DND-41 (cell line): ENCODE data around the gene PSTPIP1.

Experiments
- ATAC-seq: fragments of 200-7000 bp; cut with Tn5 transposase; 3 replicates; pipeline ENCODE4 v1.9.1; 2021; ENCODE audit warnings: low read depth; ENCODE audit not compliant: insufficient read depth
- DNase-seq: peaks from one replicate; pipeline ENCODE4 v3.0.0-alpha.2; 2020
- H2AFZ ChIP-seq: 2 replicates; pipeline ENCODE4 v1.6.0; 2012; ENCODE audit warnings: low read depth, low read length
- H3K27ac ChIP-seq: 2 replicates; pipeline ENCODE4 v1.5.1; 2012; ENCODE audit warnings: low read length, inconsistent platforms
- H3K27me3 ChIP-seq: fragments of 200-600 bp; sonication (generic); 2 replicates; pipeline ENCODE4 v1.6.0; 2012; ENCODE audit warnings: low read length, mild to moderate bottlenecking, inconsistent platforms; ENCODE audit not compliant: insufficient read depth, poor library complexity
- H3K36me3 ChIP-seq: 2 replicates; pipeline ENCODE4 v1.5.1; 2012; ENCODE audit warnings: low read length, inconsistent platforms; ENCODE audit not compliant: insufficient read depth
- H3K4me1 ChIP-seq: 2 replicates; pipeline ENCODE4 v1.5.1; 2012; ENCODE audit warnings: mild to moderate bottlenecking, low read length; ENCODE audit not compliant: insufficient read depth
- H3K4me2 ChIP-seq: 2 replicates; pipeline ENCODE4 v1.6.0; 2012; ENCODE audit warnings: mild to moderate bottlenecking, moderate library complexity, low read length, inconsistent platforms; ENCODE audit not compliant: insufficient read depth
- H3K4me3 ChIP-seq, 2 experiments: fragments of 200-600 bp in 1 of 2; shearing (Covaris generic) in 1 of 2; 2 replicates each; pipeline ENCODE4 v1.5.1; 2012 to 2016; ENCODE audit warnings: inconsistent platforms in 2 of 2, low read length in 2 of 2, mild to moderate bottlenecking in 2 of 2, low read depth in 1 of 2, moderate library complexity in 1 of 2
- H3K79me2 ChIP-seq: 2 replicates; pipeline ENCODE4 v1.6.0; 2012; ENCODE audit warnings: low read length, inconsistent platforms; ENCODE audit not compliant: insufficient read depth
- H3K9ac ChIP-seq: 2 replicates; pipeline ENCODE4 v1.6.0; 2012; ENCODE audit warnings: low read depth, mild to moderate bottlenecking, inconsistent platforms, low read length, moderate library complexity
- H3K9me3 ChIP-seq: 2 replicates; pipeline ENCODE4 v1.5.1; 2012; ENCODE audit warnings: low read length, moderate library complexity, mild to moderate bottlenecking, inconsistent platforms; ENCODE audit not compliant: insufficient read depth, severe bottlenecking
- H4K20me1 ChIP-seq: 2 replicates; pipeline ENCODE4 v1.6.0; 2012; ENCODE audit warnings: low read length; ENCODE audit not compliant: insufficient read depth
- CTCF ChIP-seq: IDR thresholded peaks from 2 replicates; pipeline ENCODE4 v1.5.1; 2012; ENCODE audit warnings: borderline replicate concordance, low read length, moderate library complexity, mild to moderate bottlenecking; ENCODE audit not compliant: poor library complexity, severe bottlenecking; ENCODE audit errors: extremely low read depth
- EZH2 ChIP-seq: IDR thresholded peaks from 3 replicates; pipeline ENCODE4 v1.6.1; 2012; ENCODE audit warnings: borderline replicate concordance, low read depth, mild to moderate bottlenecking, moderate library complexity, low read length, inconsistent platforms; ENCODE audit not compliant: severe bottlenecking

The PSTPIP1 gene

GRCh38 chr15:77025083-77025901 is 30.4 kb downstream of the PSTPIP1 start:
- H4K20me1 ChIP-seq = no peaks in the 10 kb centered on the region
- no peak overlapping the region for H3K4me2 ChIP-seq
- no peaks in the 10 kb centered on the region for H3K27me3 ChIP-seq
- no peak overlapping the region for H3K4me3 ChIP-seq
- H3K27ac ChIP-seq = no peak overlapping the region
- DNase-seq = no peak
- H3K9ac ChIP-seq = no peak overlapping the region
- H2AFZ ChIP-seq = no peak overlapping the region
- ATAC-seq = no peak
- peaks cover 21% of the 10 kb centered on the region for H3K4me1 ChIP-seq
- no peaks in the 10 kb centered on the region for H3K9me3 ChIP-seq
- no peaks in the 10 kb centered on the region for H3K79me2 ChIP-seq
- no peaks in the 10 kb centered on the region for H3K36me3 ChIP-seq
- TF ChIP-seq EZH2 (no peak), CTCF (no peak)

DNA sequence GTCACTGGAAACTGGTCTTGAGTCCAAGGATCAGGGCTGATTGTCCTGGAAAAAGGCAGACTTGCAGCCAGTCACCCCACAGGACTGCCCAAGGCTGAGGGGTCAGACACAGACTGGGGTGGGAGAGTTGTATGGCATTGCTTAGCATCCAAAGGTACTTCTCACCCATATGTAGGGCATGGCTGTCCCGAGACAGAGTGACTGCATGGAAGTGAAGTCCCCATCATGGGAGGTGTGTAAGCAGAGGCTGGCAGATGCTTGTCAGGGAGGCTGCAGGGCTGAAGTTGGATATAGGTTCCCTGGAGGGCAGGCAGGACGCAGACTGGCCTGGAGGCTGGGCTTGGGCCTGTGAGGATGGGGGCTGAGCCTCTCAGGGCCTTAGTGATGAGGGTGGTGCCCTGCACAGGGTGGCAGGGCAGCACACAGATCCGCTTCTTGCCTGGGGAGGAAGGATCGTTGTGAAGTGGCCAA is 31.1 kb downstream of the PSTPIP1 start:
- H3K27ac ChIP-seq = no peak overlapping the region
- H3K36me3 ChIP-seq = no peaks in the 10 kb centered on the region
- H3K4me3 ChIP-seq = no peak overlapping the region
- H3K79me2 ChIP-seq = no peaks in the 10 kb centered on the region
- H2AFZ ChIP-seq = no peak overlapping the region
- H3K4me2 ChIP-seq = no peak overlapping the region
- TF ChIP-seq EZH2 = no peak
- TF ChIP-seq CTCF = no peak
- H3K9me3 ChIP-seq = no peaks in the 10 kb centered on the region
- peaks cover 24% of the 10 kb centered on the region for H3K4me1 ChIP-seq
- DNase-seq = no peak
- H4K20me1 ChIP-seq = no peaks in the 10 kb centered on the region
- H3K9ac ChIP-seq = no peak overlapping the region
- H3K27me3 ChIP-seq = no peaks in the 10 kb centered on the region
- no peak for ATAC-seq

- H3K36me3 ChIP-seq = no peaks in the 10 kb centered on the region
- no peak overlapping the region for H2AFZ ChIP-seq
- no peaks in the 10 kb centered on the region for H3K9me3 ChIP-seq
- no peak overlapping the region for H3K9ac ChIP-seq
- no peak overlapping the region for H3K4me2 ChIP-seq
- no peaks in the 10 kb centered on the region for H4K20me1 ChIP-seq
- H3K27ac ChIP-seq = no peak overlapping the region
- peaks cover 24% of the 10 kb centered on the region for H3K4me1 ChIP-seq
- no peak for ATAC-seq
- no peak for DNase-seq
- H3K79me2 ChIP-seq = no peaks in the 10 kb centered on the region
- TF ChIP-seq EZH2 = no peak
- TF ChIP-seq CTCF = no peak
- no peak overlapping the region for H3K4me3 ChIP-seq
- H3K27me3 ChIP-seq = no peaks in the 10 kb centered on the region
Observed at GRCh38 chr15:77026501-77027110, 31.7 kb downstream of the PSTPIP1 start.
